GM18508 (cell line): Measurements from ENCODE around the gene KCNN2.
"Not testable (repeated sequence)": the region's sequence is repeated elsewhere in the genome, so short reads cannot be mapped to it uniquely, and the experiment has no call there.

Source experiments
- ATAC-seq: cut with Tn5 transposase; IDR thresholded peaks from one replicate; pipeline ENCODE4 v1.9.1; 2021; ENCODE audit warnings: moderate number of reproducible peaks; ENCODE audit not compliant: insufficient read depth, unreplicated experiment

The KCNN2 gene

DNA sequence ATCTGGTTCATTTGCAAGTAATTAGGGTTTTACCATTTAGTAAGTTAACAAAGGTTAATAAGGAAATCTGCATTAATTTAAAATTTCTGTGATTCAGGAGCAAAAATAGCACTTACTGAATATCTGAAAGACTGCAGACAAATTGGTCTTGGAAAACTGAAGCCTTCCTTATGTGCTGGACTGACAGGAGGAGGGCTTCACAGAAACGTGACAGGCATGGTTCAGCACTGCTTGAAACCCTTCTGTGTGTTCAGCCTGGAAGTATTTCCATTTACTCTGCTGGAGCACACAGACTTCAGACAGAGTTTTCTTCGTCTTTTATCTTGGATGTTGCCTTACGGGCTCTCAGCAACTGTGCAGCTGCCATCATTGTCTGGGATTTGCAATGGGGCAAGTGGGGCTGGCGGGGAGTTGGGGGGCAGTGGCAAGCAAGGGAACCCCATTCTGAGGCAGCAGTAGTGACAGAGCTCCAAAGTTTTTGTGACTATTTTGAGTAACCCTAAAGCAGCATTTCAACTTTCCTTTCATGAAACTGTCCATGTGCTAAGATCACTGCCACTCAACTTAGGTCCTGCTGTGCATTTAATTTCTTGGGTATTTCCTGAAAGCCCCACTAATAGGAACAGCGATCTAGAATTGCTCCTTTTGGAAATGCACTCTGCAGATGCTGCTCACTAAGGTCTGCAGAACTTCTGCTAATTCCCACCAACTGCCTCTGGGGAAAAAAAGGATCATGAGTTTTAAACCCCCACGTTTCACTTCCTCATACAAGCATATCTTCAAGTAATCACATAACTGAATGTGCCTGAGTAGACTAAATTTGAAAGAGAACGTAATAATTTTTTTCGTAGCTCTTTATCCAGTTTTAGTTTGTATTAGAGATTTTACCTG is 56.6 kb downstream of the KCNN2 start:
- ATAC-seq: peak; percentile 95

DNA sequence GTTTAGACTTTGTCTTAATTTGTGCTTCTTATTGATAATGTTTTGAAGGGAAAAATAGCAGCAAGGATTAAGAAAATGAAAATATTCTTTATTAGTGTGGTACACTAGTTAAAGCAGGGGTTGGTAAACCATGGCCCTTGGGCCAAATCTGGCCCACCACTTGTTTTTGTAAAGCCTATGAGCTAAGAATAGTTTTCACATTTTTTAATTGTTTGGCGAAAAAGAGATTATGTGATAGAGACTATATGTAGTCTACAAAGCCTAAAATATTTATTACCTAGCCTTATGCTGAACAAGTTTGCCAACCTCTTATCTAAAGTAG is 57.2 kb downstream of the KCNN2 start:
- peak; percentile 20 for ATAC-seq

DNA sequence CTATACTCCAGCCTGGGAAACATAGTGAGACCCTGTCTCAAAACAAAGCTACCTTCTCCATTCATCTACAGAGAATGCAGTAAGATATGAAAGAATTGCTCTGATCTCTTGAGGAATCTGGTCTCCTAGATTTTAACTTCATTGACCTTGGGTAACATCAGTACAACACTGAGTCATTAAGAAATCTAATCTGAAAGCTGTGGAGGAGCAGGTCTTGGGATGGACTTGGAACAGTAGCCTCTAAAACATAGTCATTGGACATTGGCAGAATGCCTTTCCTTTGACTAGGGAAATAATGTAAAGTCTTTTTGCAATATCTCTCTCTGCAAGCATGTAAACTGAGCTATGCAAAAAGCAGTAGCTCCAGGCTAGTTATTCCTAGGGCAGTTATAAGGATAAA is 58.1 kb downstream of the KCNN2 start:
- no peak for ATAC-seq

DNA sequence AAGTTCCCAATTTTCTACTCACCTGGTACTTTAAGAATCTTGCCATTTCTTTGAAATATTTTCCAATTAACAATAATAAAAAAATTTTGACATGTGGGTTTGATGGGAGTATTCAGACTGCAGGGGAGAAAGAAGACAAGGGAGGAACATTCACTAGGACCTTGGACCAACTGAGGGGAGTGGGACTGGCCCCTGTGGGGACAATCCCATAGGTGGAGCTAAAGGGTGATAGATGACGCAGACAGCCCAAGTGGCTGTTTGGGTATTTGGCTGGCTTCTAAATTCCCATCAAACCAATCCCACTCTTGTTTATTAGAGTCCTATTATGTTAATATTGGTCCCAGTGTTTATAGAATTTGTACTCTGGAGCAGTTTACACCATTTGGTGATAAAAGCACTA is 65.3 kb downstream of the KCNN2 start:
- ATAC-seq: no peak

GRCh38 chr5:114430532-114430931 is 68.7 kb downstream of the KCNN2 start:
- no peak for ATAC-seq

GRCh38 chr5:114432684-114433083 is 70.8 kb downstream of the KCNN2 start:
- not testable (repeated sequence) for ATAC-seq

GRCh38 chr5:114434396-114435219 is 72.7 kb downstream of the KCNN2 start:
- no peak for ATAC-seq

DNA sequence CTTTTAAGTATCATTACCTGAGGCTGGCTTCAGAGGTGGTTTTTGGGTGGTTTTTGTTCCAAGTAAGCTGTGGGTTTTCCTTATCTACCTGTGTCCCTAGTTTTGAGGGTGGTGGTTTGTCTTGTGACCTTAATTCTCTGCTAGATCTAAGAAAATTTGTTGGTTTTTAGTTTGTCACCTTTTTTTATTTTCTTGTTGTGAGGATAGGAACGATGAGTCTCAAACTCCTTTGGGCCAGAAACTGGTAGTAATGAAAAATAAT is 73.3 kb downstream of the KCNN2 start:
- no peak for ATAC-seq

DNA sequence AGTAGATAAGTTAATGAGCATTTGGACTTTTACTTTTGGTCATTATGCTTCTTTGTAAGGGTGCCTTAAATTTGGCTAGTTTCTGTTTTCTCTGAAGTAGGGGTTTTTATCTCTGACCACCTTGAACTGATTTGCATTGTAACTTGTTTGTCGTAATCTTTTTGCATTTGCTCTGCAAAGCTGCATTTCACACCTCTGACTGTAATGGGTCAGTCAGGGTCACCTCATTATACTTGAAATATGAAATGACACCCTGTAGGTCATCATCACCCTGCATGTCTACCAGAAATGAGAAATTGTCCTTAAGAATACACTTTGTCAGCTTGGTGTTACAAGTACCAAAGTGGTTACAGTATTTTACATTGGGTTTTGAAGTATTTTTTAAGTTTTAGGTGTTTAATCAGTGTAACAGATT is 74.0 kb downstream of the KCNN2 start:
- ATAC-seq: peak; percentile 65

DNA sequence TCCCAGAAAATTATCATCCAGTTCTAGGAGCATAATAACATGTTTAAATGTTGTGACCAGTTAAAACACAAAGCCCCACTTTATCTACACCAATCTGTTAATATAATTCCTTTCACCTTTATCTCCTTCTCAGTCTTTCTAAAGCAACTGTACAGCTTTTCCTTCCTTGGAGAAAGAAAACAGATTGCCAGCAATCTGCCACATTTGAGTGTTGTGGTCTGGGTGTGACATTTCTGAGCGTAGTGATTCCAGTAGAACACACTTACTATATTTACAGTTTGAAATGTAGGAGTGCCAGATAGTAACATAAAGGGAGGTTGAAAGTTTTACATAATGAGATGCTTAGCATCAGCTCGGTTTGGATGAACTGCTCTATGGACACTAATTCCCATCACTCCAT is 76.1 kb downstream of the KCNN2 start:
- ATAC-seq: no peak

DNA sequence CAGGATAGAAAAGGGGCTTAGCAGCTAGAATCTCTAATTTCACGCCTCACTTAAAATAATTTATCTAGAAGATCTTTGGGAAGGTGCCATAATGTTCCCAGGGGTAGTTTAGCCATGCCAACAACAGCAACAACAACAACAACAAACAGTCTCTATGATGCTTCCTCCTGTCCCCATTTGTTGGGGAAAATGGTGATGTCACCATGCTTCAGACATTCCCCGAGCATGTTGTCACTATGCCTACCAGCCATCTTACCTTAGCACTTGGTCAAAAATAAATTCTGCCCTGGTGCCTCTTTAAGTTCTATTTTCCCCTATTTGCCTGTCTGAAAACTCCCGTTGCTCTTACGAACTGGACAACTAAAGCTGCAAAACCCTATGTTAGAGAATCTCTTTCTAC is 76.6 kb downstream of the KCNN2 start:
- no peak for ATAC-seq

DNA sequence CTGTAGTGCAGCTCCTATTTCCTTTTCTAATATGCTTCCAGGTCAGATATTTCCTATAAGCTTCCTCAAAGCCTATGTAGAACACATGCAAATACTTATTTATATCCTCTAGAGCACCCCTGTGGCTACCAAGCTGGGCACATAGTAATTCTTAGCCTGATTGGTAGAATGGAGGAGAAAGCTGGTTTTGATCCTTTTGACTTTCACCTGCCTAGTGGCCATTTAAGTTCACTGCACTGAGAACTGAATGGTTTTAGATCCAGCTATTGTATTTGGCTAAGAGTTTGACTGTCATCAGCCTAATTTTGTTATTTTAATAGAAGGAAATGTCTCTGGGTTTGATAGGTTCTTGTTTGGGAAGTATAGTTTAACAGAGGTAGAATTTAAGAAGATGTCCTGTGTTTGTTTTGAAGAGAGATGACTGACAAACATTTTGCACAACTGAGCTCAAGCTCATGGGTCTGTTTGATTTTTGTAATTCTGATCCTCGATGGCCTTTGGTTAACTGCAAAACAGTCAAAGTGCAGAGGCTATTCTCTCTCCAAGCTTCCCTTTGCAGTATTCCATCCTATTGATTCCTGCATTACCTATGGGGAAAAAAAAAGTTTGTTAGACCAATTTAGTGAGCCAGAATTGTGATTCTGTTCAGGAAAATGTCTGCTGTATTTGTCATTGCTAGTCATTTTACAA is 85.4 kb downstream of the KCNN2 start:
- ATAC-seq: peak; percentile 37

- ATAC-seq: no peak
Observed at GRCh38 chr5:114448481-114448880, 86.6 kb downstream of the KCNN2 start.

DNA sequence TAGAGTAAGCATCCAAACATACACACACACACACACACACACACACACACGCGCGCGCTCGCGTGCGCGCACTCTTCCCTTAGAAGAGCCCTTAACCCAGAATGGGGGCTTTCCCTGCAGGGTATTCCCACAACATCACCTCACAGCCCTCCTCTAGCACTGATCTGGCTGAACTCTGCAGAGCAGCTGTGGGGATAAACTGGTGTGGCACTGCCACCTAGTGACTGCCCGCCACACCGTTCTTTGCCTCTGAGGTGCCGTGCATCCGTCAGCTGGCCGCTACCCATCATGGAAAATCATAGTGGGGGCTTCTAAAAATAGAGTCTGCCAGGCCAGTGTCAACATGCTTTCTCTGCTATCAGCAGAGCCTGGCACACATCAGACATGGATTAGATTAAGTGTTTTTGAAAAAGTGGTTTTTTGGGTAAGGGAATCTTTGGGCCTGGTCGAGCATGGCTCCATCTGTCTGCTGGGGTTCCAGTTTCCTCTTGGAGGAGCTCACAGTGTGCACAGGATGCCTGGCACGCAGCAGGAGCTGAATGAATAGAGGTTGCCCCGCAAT is 88.1 kb downstream of the KCNN2 start:
- ATAC-seq: peak; percentile 97

DNA sequence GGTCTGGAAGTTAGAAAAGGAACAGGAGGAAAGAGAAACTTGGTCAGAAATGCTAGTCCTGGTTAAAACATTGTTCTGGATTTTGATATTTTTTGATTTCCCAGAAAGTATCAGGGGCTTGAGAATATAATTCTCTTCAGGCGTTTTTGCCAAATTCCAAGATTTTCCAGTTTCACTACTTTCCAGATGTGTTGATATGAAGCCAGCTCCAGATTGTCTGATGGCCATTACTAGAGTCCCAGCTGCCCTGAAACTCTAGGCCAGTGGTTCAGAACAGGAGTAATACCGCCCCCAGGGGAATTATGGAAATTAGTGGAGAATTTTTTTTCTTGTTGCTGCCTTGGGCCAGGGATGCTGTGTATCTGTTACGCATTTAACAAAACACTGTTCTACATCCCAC is 88.6 kb downstream of the KCNN2 start:
- ATAC-seq: no peak

GRCh38 chr5:114458726-114459125 is 96.9 kb downstream of the KCNN2 start:
- ATAC-seq: no peak

DNA sequence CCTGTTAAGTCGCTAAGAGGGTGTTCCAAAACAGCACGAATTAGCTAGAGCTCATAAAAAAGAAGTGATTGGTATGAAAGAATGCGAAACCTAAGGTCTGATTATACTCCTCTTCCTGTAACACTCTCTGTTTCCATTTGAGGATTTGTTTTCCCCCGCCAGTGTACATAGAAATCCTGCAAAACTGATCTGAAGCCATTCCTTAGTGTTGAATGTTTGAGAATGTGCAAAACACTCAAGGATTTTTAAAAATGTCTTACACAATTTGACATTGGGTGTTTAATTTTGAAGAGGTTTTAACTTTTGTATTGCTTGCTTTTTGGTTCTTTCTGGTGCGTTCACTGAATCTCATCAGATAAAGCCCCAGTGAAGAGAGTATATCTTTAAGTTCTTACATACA is 105.3 kb downstream of the KCNN2 start:
- ATAC-seq: no peak

- ATAC-seq: no peak
Observed at GRCh38 chr5:114467729-114468128, 105.9 kb downstream of the KCNN2 start.

GRCh38 chr5:114469372-114469771 is 107.5 kb downstream of the KCNN2 start:
- no peak for ATAC-seq

DNA sequence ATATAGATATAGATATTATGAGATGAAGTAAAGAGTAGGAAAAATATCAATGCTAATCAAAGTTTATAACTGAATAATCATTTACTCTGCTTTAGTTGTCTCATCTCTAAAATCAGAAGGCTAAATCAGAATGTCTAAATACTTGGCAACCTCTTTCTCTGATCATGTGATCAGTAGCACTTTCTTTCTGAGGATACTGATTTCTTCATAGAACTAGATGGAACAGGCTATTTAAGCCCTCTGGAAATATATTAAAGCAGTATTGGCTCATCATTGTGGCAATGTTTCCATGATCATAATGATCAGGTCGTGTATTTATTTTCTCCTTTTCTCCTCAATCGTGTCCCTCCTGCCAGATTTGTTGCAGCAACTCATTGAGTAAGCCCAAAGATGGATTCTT is 109.7 kb downstream of the KCNN2 start:
- no peak for ATAC-seq

GRCh38 chr5:114473541-114473940 is 111.7 kb downstream of the KCNN2 start:
- ATAC-seq: no peak
